Midbrain (tissue), 1 donor: ENCODE results near the gene KRTAP5-9.
"Not testable (repeated sequence)": the region's sequence is repeated elsewhere in the genome, so short reads cannot be mapped to it uniquely, and the experiment has no call there.

ENCODE experiments used
- DNase-seq: peaks from one replicate; lab custom pipeline; 2025; lab: John Stamatoyannopoulos, UW

KRTAP5-9 gene

DNA sequence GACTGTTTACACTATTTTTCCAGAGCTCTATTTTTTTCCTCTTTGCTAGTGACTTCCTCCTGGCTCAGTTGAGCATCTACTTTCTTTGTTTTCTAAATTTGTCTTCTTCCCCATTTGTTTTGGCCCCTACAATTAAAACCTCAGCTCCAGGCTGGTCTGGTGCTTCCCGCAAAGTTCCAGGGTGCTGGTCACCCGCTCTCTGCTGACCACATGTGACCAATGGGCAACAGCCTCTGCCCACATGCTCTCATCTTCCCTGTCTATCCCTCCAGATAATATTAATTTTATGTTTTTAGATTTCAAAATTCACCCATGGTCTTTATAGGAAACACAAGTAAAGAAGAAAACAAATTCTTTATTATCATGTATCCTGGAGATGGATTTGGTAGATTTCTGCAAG lies 34.7 kb downstream of the KRTAP5-9 start:
- DNase-seq, result not testable (repeated sequence)

DNA sequence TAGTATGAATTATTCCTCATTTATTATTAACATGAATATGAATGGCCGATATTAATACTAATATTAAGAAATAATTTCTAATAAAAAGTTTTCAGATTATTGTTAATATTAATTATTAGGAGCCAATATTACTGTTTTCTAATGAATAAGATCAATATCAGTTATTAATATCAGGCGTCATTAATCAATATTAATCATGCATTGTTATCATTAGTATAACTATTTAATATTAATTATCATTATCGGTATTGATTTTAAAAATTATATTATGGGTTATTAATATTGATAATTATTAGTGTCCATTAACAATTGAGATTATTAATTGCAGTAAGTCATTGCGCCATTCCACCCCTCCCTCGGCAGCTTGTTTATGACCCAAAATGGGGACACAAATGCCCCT lies 37.5 kb downstream of the KRTAP5-9 start:
- not testable (repeated sequence) for DNase-seq

DNA sequence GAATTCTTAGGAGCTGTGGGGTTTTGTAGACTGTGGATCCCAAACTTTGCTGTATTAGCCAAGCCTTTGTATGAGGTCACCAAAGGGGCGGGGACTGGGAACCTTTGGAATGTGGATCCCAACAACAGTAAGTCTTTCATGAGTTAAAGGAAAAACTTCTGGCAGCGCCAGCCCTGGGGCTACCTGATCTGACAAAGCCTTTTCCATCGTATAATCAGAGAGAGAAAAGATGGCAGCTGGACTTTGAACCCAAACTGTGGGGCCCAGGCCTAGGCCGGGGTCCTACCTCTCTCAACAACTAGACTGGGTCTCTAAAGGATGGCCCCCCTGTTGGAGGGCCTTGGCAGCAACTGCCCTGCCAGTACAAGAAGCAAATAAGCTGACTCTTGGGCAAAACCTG lies 40.1 kb downstream of the KRTAP5-9 start:
- DNase-seq, result not testable (repeated sequence)

DNA sequence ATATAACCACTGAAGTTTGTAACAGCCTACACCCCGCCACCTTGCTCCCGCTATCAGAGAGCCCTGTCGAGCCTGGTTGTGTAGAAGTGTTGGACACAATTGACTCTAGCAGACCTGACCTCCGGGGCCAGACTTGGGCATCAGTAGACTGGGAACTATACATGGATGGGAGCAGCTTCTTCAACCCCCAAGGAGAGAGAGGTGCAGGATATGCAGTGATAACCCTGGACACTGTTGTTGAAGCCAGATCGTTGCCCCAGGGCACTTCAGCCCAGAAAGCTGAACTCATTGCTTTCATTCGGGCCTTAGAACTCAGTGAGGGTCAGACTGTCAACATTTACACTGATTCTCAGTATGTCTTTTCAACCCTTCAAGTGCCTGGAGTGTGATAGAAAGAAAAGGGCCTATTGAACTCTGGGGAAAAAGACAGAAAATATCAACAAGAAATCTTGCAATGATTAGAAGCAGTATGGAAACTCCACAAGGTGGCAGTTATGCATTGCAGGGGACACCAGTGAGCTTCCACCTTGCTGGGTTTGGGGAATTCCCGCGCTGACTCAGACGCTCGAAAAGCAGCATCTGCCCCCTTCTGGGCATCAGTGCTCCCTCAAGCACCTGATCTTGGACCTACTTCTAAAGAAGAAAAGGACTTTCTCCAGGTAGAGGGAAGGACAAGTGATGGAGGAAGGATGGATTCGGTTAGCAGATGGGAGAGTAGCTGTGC lies 40.8 kb downstream of the KRTAP5-9 start:
- not testable (repeated sequence) for DNase-seq

DNA sequence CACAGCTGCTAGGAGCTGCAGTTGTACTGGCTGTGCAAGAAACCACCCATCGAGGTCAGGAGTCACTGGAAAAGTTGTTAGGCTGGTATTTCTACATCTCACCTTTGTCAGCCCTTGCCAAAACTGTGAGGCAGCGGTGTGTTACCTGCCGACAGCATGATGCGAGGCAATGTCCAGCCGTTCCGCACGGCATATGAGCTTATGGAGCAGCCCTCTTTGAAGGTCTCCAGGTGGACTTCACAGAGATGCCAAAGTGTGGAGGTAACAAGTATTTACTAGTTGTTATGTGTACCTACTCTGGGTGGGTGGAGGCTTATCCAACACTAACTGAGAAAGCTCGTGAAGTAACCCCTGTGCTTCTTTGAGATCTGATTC lies 41.3 kb downstream of the KRTAP5-9 start:
- DNase-seq, result not testable (repeated sequence)
